ENCODE measurements around the gene SDR42E1. TPM values are rescaled to one million over a fixed set of nuclear protein-coding genes. Genes with fewer than 3 reads are reported as not detected.

Gene SDR42E1
- total RNA-seq, 1 donor from 2014 or later, result 5.3 TPM

DNA sequence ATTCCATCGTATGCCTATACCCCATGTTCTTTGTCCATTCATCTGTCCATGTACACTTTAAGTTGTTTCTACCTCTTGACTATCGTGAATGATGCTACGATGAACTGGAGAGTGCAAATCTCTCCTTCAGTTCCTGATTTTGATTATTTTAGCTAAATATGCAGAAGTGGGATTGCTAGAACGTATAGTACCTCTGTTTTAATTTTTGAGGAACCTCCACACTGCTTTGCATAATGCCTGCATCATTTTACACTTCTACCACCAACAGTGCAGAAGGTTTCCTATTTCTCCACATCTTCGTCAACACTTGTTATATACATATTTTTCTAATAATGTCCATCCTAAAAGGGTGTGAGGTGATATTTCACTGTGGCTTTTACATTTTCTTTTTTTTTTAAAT, 43.9 kb downstream of the SDR42E1 start:
- no peaks in the 10 kb centered on the region for H3K4me1 Mint-ChIP-seq
- H3K27ac Mint-ChIP-seq, result no peak overlapping the region
- intact Hi-C loops (cut with micrococcal nuclease), result no loop called here
- DNase-seq, result no peak
- H3K4me3 Mint-ChIP-seq, result no peak overlapping the region
- no peaks in the 10 kb centered on the region for H3K36me3 Mint-ChIP-seq (ENCODE audit: low read depth)
- H3K9me3 Mint-ChIP-seq, result peaks cover 10% of the 10 kb centered on the region
- H3K27me3 Mint-ChIP-seq, result peaks cover 16% of the 10 kb centered on the region

DNA sequence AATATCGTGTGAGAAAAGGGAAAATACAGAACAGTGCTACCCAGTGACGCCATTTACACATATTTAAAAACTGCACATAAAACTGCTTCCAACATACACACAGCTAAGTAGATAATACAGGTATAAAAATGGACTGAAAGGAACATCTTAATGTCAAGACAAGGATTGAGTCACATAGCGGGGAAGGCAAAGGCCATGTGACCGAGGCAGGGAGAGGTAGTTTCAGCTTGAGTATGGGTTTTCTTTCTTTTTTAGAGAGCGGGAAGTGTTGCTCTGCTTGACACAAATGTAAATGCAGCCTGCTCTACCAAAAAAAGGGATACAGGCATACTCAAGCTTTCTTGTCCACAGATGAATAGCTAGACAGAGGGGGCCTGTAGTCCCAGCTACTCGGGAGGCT, 46.5 kb downstream of the SDR42E1 start:
- no peaks in the 10 kb centered on the region for H3K4me1 Mint-ChIP-seq
- DNase-seq, result no peak
- no peaks in the 10 kb centered on the region for H3K36me3 Mint-ChIP-seq (ENCODE audit: low read depth)
- peaks cover 4% of the 10 kb centered on the region for H3K9me3 Mint-ChIP-seq
- no peak overlapping the region for H3K27ac Mint-ChIP-seq
- H3K27me3 Mint-ChIP-seq, result peaks cover 16% of the 10 kb centered on the region
- intact Hi-C loops (cut with micrococcal nuclease), result no loop called here
- no peak overlapping the region for H3K4me3 Mint-ChIP-seq

DNA sequence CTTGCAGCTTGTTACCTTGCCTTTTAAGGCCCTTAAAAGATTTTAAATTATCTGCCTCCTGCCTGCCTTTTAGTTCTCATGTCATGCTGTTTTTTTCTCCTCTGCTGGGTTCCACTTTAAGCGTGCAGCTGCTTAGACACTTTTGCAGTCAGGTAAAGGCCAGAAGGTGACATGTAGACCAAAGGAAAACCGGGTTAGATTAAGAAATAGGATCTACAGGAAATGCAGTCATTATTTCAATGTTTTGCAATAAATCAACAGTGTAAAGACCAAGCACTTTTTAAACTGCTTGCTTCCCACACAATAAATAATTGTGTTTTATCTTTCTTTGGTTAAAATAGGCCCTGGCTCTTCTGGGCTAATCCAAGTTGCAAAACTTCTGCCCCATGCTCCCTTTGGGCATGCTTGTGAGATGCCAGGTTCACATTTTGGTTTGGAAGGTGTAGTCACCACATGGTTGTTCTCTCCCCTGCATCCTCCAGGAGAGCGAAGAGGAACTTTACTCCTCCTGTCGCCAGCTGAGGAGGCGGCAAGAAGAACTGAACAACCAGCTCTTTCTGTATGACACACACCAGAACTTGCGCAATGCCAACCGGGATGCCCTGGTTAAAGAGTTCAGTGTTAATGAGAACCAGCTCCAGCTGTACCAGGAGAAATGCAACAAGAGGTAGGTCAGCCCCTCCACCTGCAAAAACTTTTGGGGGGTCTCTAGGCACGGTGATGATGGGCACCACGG, 54.9 kb downstream of the SDR42E1 start:
- H3K4me3 Mint-ChIP-seq, result no peak overlapping the region
- H3K27ac Mint-ChIP-seq, result no peak overlapping the region
- intact Hi-C loops (cut with micrococcal nuclease), result no loop called here
- DNase-seq, result no peak
- H3K4me1 Mint-ChIP-seq, result no peaks in the 10 kb centered on the region
- H3K36me3 Mint-ChIP-seq (ENCODE audit: low read depth), result no peaks in the 10 kb centered on the region
- H3K9me3 Mint-ChIP-seq, result peaks cover 4% of the 10 kb centered on the region
- H3K27me3 Mint-ChIP-seq, result no peaks in the 10 kb centered on the region

DNA sequence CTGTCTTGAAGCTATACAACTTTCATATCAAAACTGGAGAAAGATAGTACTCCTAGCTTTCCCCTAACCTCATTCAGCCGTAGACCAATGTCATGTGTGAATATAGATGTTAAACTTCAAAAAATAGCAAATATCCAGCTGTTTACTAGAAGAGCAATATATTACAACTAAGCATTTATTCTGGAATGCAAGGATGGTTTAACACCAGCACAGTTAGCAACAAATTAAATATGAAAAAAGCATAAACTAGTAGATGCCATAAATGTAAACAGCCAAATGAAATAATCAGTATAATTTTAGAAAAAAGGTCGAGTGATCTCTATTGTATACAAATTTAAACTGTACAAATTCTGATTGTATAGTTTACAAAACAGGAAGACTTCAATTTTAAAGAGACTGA, 59.7 kb downstream of the SDR42E1 start:
- no peaks in the 10 kb centered on the region for H3K27me3 Mint-ChIP-seq
- intact Hi-C loops (cut with micrococcal nuclease), result no loop called here
- H3K9me3 Mint-ChIP-seq, result peaks cover 4% of the 10 kb centered on the region
- H3K27ac Mint-ChIP-seq, result no peak overlapping the region
- H3K4me1 Mint-ChIP-seq, result no peaks in the 10 kb centered on the region
- no peak overlapping the region for H3K4me3 Mint-ChIP-seq
- H3K36me3 Mint-ChIP-seq (ENCODE audit: low read depth), result no peaks in the 10 kb centered on the region
- DNase-seq, result no peak

DNA sequence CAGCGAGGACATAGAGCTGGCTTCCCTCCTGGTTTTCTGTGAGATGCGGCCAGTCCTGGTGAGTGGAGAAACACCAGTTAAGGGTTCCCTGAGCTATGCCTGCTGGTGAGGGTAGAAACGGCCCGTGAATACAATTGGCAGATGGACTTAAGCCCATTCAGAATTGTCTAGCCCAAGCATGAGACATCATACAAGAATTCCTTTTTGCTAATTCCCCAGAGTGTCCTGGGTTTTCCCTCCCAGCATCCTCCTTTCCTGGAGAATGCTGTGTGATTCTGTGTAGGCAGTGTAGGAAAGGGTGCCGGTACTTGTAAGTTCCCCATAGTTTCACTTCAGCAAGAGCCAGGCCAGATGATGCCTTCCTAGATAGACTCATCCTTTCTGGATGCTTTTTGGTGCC, 65.1 kb downstream of the SDR42E1 start:
- no peaks in the 10 kb centered on the region for H3K9me3 Mint-ChIP-seq
- H3K4me3 Mint-ChIP-seq, result no peak overlapping the region
- no peaks in the 10 kb centered on the region for H3K4me1 Mint-ChIP-seq
- no peak for DNase-seq
- intact Hi-C loops (cut with micrococcal nuclease), result no loop called here
- no peaks in the 10 kb centered on the region for H3K27me3 Mint-ChIP-seq
- H3K36me3 Mint-ChIP-seq (ENCODE audit: low read depth), result no peaks in the 10 kb centered on the region
- H3K27ac Mint-ChIP-seq, result no peak overlapping the region

DNA sequence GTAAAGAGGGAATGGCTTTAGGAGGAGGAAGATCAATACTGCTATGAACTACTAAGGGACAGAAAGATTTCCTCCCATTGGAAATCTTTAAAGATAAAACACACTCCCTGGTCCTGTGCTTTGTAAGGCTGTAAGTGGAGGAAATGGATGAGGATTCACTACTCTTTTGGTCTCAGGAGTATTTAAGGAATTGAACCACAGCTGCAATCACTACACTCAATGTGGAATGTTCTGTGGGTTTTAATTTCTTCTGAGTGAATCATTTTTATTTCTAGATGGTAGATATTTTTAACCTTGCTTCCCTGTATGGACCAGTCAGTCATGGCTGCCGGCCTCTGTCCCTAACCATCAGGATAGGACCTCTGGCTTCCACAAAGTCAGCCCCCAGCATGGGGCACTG, 65.6 kb downstream of the SDR42E1 start:
- Mint-ChIP-seq H3K36me3 (ENCODE audit: low read depth) (no peaks in the 10 kb centered on the region), H3K9me3 (no peaks in the 10 kb centered on the region), H3K4me1 (no peaks in the 10 kb centered on the region), H3K27me3 (no peaks in the 10 kb centered on the region), H3K27ac (no peak overlapping the region), H3K4me3 (no peak overlapping the region)
- DNase-seq, result no peak
- intact Hi-C loops (cut with micrococcal nuclease), result no loop called here

DNA sequence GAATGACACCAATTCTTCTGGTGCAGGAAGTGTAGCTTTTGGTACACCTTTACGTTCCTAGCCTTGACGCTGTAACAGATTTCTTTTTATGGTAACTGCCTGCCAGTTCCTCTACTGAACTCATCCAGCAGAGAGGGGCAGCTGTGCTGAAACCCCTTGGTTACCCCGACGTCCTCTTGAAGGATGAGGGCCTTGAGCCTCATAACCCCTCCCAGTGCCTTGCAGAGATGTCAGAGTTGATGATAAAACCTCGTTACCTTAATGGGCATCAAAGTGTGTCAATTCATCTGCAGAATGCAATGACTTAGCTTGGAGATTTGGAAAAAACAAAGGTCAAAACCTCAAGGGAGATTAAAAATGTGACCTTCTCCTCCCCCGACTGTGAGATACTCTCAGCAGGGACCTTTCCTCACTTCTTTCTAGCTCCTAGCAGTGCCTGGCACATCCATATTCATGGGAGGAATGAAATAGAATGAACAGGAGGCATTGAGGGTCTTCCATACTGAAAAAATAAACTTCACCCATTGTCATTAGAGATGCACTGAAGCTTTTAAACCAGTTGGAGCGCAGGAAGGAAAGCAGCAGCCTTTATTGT, 69.2 kb downstream of the SDR42E1 start:
- Mint-ChIP-seq H3K36me3 (ENCODE audit: low read depth) (no peaks in the 10 kb centered on the region), H3K27me3 (no peaks in the 10 kb centered on the region), H3K9me3 (no peaks in the 10 kb centered on the region), H3K27ac (no peak overlapping the region), H3K4me3 (no peak overlapping the region), H3K4me1 (no peaks in the 10 kb centered on the region)
- intact Hi-C loops (cut with micrococcal nuclease), result no loop called here
- no peak for DNase-seq

DNA sequence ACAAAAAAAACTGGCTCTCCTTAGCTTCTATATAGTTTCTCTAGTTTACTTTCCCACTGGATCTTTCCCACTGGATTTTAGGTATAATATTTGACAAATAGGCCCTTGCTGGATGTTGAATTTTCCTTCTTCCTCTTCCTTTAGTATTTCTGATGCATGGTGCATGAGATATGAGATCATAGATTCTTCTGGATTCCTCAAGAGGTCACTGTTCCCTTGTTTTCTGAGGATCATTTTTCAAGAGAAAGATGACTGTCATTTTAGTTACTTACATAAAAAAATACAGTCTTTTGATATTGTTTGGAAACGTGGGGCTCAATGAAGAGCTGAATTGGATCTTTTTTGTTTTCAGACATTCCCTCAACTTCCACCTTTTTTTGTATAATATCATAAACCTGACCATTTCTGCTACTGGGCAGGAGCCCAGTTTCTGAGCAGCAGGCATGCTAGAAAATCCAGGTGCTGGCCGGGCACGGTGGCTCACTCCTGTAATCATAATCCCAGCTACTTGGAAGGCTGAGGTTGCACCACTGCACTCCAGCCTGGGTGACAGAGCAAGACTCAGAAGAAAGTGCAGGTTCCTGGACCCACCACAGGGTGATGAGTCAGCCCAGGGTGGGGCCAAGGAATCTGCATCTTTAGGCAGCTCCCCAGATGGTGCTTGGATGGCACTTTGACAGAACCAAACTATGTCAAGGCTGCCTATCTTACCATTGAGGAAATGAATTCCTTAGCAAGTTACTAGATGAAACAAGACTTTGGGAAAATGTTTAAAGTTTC, 70.3 kb downstream of the SDR42E1 start:
- Mint-ChIP-seq H3K9me3 (no peaks in the 10 kb centered on the region), H3K4me3 (no peak overlapping the region), H3K27ac (no peak overlapping the region), H3K36me3 (ENCODE audit: low read depth) (no peaks in the 10 kb centered on the region), H3K4me1 (no peaks in the 10 kb centered on the region), H3K27me3 (no peaks in the 10 kb centered on the region)
- DNase-seq, result no peak
- intact Hi-C loops (cut with micrococcal nuclease), result loop anchor here (1.0 kb wide), 1 partner anchor 289 kb away; no protein-coding TSS in a partner anchor

DNA sequence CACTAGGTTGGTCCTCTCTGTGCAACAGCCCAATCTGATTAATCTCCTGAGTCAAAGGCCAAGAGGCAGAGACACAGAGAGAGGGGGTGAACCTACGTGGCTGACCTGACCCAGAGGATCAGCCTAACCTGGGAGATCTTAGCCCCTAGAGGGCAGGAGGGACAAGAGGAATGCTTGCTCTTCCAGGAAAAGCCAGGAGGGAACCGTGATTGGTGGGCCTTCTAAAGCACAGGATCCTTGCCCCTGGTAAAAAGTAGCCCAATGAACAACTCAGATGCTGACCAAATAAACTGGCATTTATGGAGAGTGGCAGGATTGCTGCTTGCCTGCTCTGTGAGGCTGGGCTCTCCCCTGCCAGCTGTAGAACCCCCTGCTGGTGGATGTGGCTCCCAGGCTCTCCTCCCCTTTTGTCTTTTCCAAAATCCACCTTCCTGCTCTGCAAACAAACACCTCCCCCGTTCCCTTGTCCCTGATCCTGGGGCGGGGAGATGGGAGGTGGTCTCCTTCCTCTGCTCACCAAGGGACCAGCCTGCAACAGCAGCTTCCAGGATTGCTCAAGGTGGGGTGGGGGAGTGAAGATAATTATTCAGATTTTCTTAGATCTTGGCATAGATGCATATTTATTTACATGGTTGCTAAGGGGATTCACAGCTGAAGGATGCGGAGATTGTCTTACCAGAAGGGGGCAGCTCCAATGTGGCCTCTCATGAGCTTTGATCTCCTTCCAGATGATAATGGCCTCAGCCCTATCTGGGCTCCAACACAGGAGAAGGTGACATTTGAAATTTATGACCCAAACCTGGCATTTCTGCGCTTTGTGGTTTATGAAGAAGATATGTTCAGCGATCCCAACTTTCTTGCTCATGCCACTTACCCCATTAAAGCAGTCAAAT, 71.9 kb downstream of the SDR42E1 start:
- DNase-seq, result no peak
- intact Hi-C loops (cut with micrococcal nuclease), result loop anchor here (1.0 kb wide), 1 partner anchor 291 kb away; no protein-coding TSS in a partner anchor
- H3K36me3 Mint-ChIP-seq (ENCODE audit: low read depth), result no peaks in the 10 kb centered on the region
- no peaks in the 10 kb centered on the region for H3K27me3 Mint-ChIP-seq
- no peaks in the 10 kb centered on the region for H3K4me1 Mint-ChIP-seq
- H3K9me3 Mint-ChIP-seq, result no peaks in the 10 kb centered on the region
- H3K4me3 Mint-ChIP-seq, result no peak overlapping the region
- H3K27ac Mint-ChIP-seq, result no peak overlapping the region

Other genes starting within 250 kb of the SDR42E1 start
- gene PLCG2, start 232.2 kb downstream of the SDR42E1 start, total RNA-seq, result 6.8 and 6.9 TPM in 2 replicates
- not detected in 2 replicates for gene HSD17B2, start 23.8 kb upstream of the SDR42E1 start, total RNA-seq
- gene MPHOSPH6, start 158.8 kb upstream of the SDR42E1 start, total RNA-seq, result 54.1 and 54.8 TPM in 2 replicates

Measured in activated CD4-positive, alpha-beta T cell treated with anti-CD3 and anti-CD28 coated beads, Interleukin-2, amount 10 ng/mL, durations not matched to agents 24 days and 14 days (primary cell).